Measurements from ENCODE around the gene MBD5. TPM values are rescaled to one million over a fixed set of nuclear protein-coding genes. Genes with fewer than 3 reads are reported as not detected.
A peak's percentile ranks its signal among the peaks of the same experiment; 100 is the strongest.

Gene MBD5
- total RNA-seq, 1 donor from 2014 or later = 18.8 TPM

GRCh38 chr2:148528356-148529064 is 507.6 kb downstream of the MBD5 start:
- intact Hi-C loops (cut with micrococcal nuclease) = loop anchor here (1.0 to 10.0 kb wide), 10 partner anchors 12 to 1346 kb away; partner anchors contain the start of genes ACVR2A, KIF5C and MMADHC
- Mint-ChIP-seq H3K27me3 (ENCODE audit: insufficient read depth) (no peaks in the 10 kb centered on the region), H3K36me3 (ENCODE audit: low read depth) (peaks cover 10% of the 10 kb centered on the region), H3K9me3 (peaks cover 8% of the 10 kb centered on the region), H3K27ac (peak overlapping the region; percentile 88), H3K4me3 (peak overlapping the region; percentile 68), H3K4me1 (ENCODE audit: low read depth) (peaks cover 83% of the 10 kb centered on the region)
- no peak for DNase-seq (ENCODE audit: low spot score)

GRCh38 chr2:148529745-148530144 is 508.9 kb downstream of the MBD5 start:
- Mint-ChIP-seq H3K4me3 (peak overlapping the region; percentile 16), H3K4me1 (ENCODE audit: low read depth) (peaks cover 81% of the 10 kb centered on the region), H3K27me3 (ENCODE audit: insufficient read depth) (no peaks in the 10 kb centered on the region), H3K27ac (peak overlapping the region; percentile 42), H3K9me3 (peaks cover 8% of the 10 kb centered on the region), H3K36me3 (ENCODE audit: low read depth) (peaks cover 8% of the 10 kb centered on the region)
- intact Hi-C loops (cut with micrococcal nuclease) = loop anchor here (5.0 to 10.0 kb wide), 6 partner anchors 348 to 1347 kb away; partner anchors contain the start of genes ACVR2A, KIF5C and MMADHC
- DNase-seq (ENCODE audit: low spot score) = no peak

- Mint-ChIP-seq H3K9me3 (peaks cover 4% of the 10 kb centered on the region), H3K4me1 (ENCODE audit: low read depth) (peaks cover 75% of the 10 kb centered on the region), H3K27ac (no peak overlapping the region), H3K36me3 (ENCODE audit: low read depth) (peaks cover 4% of the 10 kb centered on the region), H3K27me3 (ENCODE audit: insufficient read depth) (no peaks in the 10 kb centered on the region), H3K4me3 (no peak overlapping the region)
- intact Hi-C loops (cut with micrococcal nuclease) = no loop called here
- DNase-seq (ENCODE audit: low spot score) = no peak
Measured at GRCh38 chr2:148530350-148530749, 509.5 kb downstream of the MBD5 start.

- H3K27ac Mint-ChIP-seq = no peak overlapping the region
- H3K9me3 Mint-ChIP-seq = no peaks in the 10 kb centered on the region
- H3K27me3 Mint-ChIP-seq (ENCODE audit: insufficient read depth) = no peaks in the 10 kb centered on the region
- peaks cover 66% of the 10 kb centered on the region for H3K4me1 Mint-ChIP-seq (ENCODE audit: low read depth)
- no peak for DNase-seq (ENCODE audit: low spot score)
- H3K36me3 Mint-ChIP-seq (ENCODE audit: low read depth) = peaks cover 2% of the 10 kb centered on the region
- intact Hi-C loops (cut with micrococcal nuclease) = no loop called here
- H3K4me3 Mint-ChIP-seq = no peak overlapping the region
Measured at GRCh38 chr2:148531235-148531634, 510.3 kb downstream of the MBD5 start.

- intact Hi-C loops (cut with micrococcal nuclease) = no loop called here
- H3K27ac Mint-ChIP-seq = no peak overlapping the region
- peaks cover 60% of the 10 kb centered on the region for H3K4me1 Mint-ChIP-seq (ENCODE audit: low read depth)
Measured at GRCh38 chr2:148531669-148532428, 511.0 kb downstream of the MBD5 start.

GRCh38 chr2:148533004-148533403 is 512.1 kb downstream of the MBD5 start:
- H3K9me3 Mint-ChIP-seq = no peaks in the 10 kb centered on the region
- H3K27ac Mint-ChIP-seq = no peak overlapping the region
- no peak for DNase-seq (ENCODE audit: low spot score)
- H3K4me3 Mint-ChIP-seq = no peak overlapping the region
- no peaks in the 10 kb centered on the region for H3K27me3 Mint-ChIP-seq (ENCODE audit: insufficient read depth)
- H3K36me3 Mint-ChIP-seq (ENCODE audit: low read depth) = peaks cover 2% of the 10 kb centered on the region
- peaks cover 51% of the 10 kb centered on the region for H3K4me1 Mint-ChIP-seq (ENCODE audit: low read depth)
- intact Hi-C loops (cut with micrococcal nuclease) = no loop called here

More at GRCh38 chr2:148531669-148532428, 511.0 kb downstream of the MBD5 start:
- H3K27me3 Mint-ChIP-seq (ENCODE audit: insufficient read depth) = no peaks in the 10 kb centered on the region
- H3K9me3 Mint-ChIP-seq = no peaks in the 10 kb centered on the region
- peaks cover 2% of the 10 kb centered on the region for H3K36me3 Mint-ChIP-seq (ENCODE audit: low read depth)
- no peak for DNase-seq (ENCODE audit: low spot score)
- H3K4me3 Mint-ChIP-seq = no peak overlapping the region

GRCh38 chr2:148533685-148534084 is 512.8 kb downstream of the MBD5 start:
- H3K27ac Mint-ChIP-seq = no peak overlapping the region
- no peaks in the 10 kb centered on the region for H3K9me3 Mint-ChIP-seq
- no peak for DNase-seq (ENCODE audit: low spot score)

GRCh38 chr2:148534416-148535204 is 513.7 kb downstream of the MBD5 start:
- intact Hi-C loops (cut with micrococcal nuclease) = no loop called here
- Mint-ChIP-seq H3K4me1 (ENCODE audit: low read depth) (peaks cover 50% of the 10 kb centered on the region), H3K4me3 (no peak overlapping the region), H3K27ac (no peak overlapping the region), H3K27me3 (ENCODE audit: insufficient read depth) (no peaks in the 10 kb centered on the region), H3K9me3 (no peaks in the 10 kb centered on the region), H3K36me3 (ENCODE audit: low read depth) (peaks cover 2% of the 10 kb centered on the region)
- DNase-seq (ENCODE audit: low spot score) = no peak

More at GRCh38 chr2:148533685-148534084, 512.8 kb downstream of the MBD5 start:
- H3K36me3 Mint-ChIP-seq (ENCODE audit: low read depth) = peaks cover 2% of the 10 kb centered on the region
- no peaks in the 10 kb centered on the region for H3K27me3 Mint-ChIP-seq (ENCODE audit: insufficient read depth)
- no peak overlapping the region for H3K4me3 Mint-ChIP-seq
- peaks cover 51% of the 10 kb centered on the region for H3K4me1 Mint-ChIP-seq (ENCODE audit: low read depth)
- intact Hi-C loops (cut with micrococcal nuclease) = no loop called here

GRCh38 chr2:148538375-148538774 is 517.5 kb downstream of the MBD5 start:
- no peak overlapping the region for H3K4me3 Mint-ChIP-seq
- intact Hi-C loops (cut with micrococcal nuclease) = no loop called here
- peaks cover 8% of the 10 kb centered on the region for H3K36me3 Mint-ChIP-seq (ENCODE audit: low read depth)
- H3K4me1 Mint-ChIP-seq (ENCODE audit: low read depth) = peaks cover 57% of the 10 kb centered on the region
- no peaks in the 10 kb centered on the region for H3K27me3 Mint-ChIP-seq (ENCODE audit: insufficient read depth)
- no peak for DNase-seq (ENCODE audit: low spot score)
- H3K9me3 Mint-ChIP-seq = no peaks in the 10 kb centered on the region
- peak overlapping the region; percentile 72 for H3K27ac Mint-ChIP-seq

- Mint-ChIP-seq H3K9me3 (peaks cover 4% of the 10 kb centered on the region), H3K27me3 (ENCODE audit: insufficient read depth) (no peaks in the 10 kb centered on the region), H3K36me3 (ENCODE audit: low read depth) (peaks cover 16% of the 10 kb centered on the region), H3K27ac (peak overlapping the region; percentile 76), H3K4me1 (ENCODE audit: low read depth) (peaks cover 62% of the 10 kb centered on the region), H3K4me3 (peak overlapping the region; percentile 45)
- no peak for DNase-seq (ENCODE audit: low spot score)
- intact Hi-C loops (cut with micrococcal nuclease) = loop anchor here (1.0 kb wide), 3 partner anchors 12 to 16 kb away; no protein-coding TSS in a partner anchor
Measured at GRCh38 chr2:148540022-148540421, 519.1 kb downstream of the MBD5 start.

- peaks cover 9% of the 10 kb centered on the region for H3K9me3 Mint-ChIP-seq
- intact Hi-C loops (cut with micrococcal nuclease) = no loop called here
- H3K27me3 Mint-ChIP-seq (ENCODE audit: insufficient read depth) = no peaks in the 10 kb centered on the region
- H3K4me3 Mint-ChIP-seq = no peak overlapping the region
- H3K27ac Mint-ChIP-seq = no peak overlapping the region
- H3K4me1 Mint-ChIP-seq (ENCODE audit: low read depth) = peaks cover 80% of the 10 kb centered on the region
- H3K36me3 Mint-ChIP-seq (ENCODE audit: low read depth) = peaks cover 23% of the 10 kb centered on the region
- no peak for DNase-seq (ENCODE audit: low spot score)
Measured at GRCh38 chr2:148541792-148542191, 520.9 kb downstream of the MBD5 start.

GRCh38 chr2:148542614-148543013 is 521.7 kb downstream of the MBD5 start:
- Mint-ChIP-seq H3K36me3 (ENCODE audit: low read depth) (peaks cover 24% of the 10 kb centered on the region), H3K9me3 (peaks cover 10% of the 10 kb centered on the region), H3K4me1 (ENCODE audit: low read depth) (peaks cover 86% of the 10 kb centered on the region), H3K27ac (no peak overlapping the region), H3K27me3 (ENCODE audit: insufficient read depth) (no peaks in the 10 kb centered on the region), H3K4me3 (no peak overlapping the region)
- no peak for DNase-seq (ENCODE audit: low spot score)
- intact Hi-C loops (cut with micrococcal nuclease) = no loop called here
